ENCODE measurements around the gene TAF12.
"Not testable (repeated sequence)": the region's sequence is repeated elsewhere in the genome, so short reads cannot be mapped to it uniquely, and the experiment has no call there.

The TAF12 gene

DNA sequence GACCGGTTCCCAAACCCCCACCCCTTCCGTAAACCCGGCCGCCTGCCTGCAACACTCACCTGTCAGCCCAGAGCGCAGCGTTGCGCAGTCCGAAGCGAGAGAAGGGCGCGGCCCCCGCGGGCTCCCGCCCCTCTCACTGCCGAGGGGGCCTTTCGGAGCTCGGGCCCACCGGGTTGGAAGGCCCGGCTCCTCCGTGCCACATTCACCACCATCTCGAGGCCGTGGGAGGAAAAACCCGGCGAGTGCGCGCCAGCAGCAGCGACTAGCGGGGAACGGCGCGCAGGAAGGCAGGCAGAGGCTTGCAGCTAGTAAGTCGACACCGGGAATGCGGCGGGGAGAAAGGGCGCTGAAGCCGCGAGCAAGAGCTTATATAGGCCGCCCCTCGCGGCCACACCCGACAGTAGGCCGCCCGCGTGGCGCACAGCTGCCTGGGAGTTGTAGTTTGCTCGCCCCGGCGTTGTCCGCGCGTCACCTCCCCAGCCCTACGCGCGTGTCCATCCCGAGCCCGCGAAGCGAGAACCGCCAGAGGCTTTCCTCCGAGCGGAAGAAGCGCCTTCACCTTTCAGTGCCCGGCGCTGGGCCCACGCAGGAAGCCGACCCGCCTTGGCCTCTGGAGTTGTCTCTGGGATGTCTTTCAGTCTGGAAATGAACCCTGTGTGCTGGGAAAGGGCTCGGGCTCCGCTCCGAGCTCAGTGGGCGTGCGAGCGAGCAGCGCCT lies 61.2 kb downstream of the TAF12 start:
- DNase-seq (ENCODE audit: low spot score), result peak; percentile 95

DNA sequence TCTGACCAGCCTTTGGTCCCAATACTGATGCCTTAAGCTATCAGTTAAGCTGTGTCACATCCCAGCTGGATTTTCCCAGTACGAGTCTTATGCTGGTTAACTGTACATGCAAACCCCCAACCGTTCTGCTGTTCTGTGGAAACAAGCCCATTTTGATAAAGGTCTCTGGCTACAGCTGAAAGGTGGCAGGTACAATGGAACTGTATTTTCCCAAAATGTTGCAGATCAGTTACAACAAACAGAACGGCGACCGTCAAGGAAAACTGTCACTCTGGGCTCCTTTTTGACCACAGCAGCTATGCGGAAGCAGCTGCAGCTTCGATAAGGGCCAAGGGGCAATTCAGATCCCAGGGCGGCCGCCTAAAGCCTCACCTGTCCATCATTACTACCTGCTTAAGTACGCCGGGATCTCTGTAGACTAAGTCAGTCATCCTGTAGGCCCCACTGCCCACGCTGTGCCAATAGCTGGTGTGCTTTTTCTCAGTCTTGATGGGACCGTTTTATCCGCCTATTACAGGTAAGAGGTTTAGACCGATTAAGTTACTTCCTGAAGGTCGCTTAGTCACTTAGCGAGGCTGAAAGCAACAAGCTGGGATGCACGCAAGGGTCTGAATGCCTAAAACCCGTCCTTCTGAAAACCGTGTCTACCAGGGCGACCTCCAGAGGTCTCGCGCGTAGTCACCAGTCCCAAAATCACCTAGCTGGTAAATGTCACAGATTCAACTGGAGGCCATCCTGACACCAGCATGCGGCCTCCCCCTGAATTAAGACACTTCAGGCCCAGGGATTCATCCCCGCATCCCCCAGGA lies 61.9 kb downstream of the TAF12 start:
- peak; percentile 65 for DNase-seq (ENCODE audit: low spot score)

- DNase-seq (ENCODE audit: low spot score), result no peak
Observed at GRCh38 chr1:28579401-28579800, 63.5 kb downstream of the TAF12 start.

DNA sequence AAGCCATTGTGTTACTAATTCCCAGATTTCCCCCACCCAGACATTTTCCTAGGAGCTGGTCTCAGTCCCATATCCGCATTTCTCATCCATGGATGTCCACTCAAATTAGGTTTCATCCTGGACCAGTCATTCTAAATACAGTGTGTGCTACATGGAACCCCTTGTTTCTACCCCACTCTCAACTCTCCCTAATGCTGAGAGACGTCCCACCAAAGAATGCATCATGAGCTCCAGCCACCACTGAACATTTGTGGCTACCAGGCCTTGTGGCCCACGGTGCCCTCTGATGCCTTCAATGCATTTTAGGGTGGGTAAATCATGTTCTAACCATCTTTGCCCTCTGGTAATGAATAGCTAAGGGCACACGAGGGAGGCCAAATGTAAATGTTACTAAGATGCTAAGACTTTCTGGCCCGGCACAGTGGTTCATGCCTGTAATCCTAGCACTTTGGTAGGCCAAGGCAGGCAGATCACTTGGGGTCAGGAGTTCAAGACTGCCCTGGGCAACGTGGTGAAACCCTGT lies 64.1 kb downstream of the TAF12 start:
- DNase-seq (ENCODE audit: low spot score), result no peak

DNA sequence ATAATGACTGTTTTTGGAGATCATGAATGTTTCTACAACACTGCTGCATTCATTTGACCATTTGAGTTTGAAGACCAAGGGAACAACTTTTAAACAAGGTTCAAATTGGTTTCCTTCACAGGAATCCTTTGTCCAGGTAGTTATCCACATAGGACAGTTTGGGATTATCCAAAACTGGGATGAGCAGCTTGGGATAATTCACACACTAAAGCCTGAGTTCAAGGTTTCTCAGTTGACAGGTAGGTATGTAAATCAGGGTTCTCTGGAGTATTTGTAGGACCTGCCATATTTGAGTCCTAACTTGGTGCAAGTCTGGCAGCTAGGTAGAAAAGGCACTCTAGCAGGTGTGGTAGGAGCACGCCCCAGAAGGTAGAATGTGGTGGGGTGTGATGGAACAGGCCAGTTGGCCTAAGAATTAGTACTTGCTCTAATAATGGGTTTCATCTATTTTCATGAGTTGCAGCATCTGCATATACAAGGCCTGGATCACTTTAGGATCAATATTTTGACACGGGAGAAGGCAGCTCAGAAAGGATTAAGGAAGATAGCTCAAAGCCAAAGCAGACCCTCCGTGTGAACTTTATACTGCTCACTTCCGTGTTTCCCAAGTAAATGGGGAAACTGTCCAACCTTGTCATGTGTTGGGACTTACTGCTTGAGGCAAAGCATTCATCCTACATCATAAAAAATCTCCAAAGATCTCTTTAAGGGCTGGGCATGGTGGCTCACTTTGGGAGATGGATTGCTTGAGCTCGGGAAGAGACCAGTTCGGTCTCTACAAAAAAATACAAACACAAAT lies 64.9 kb downstream of the TAF12 start:
- no peak for DNase-seq (ENCODE audit: low spot score)

- no peak for DNase-seq (ENCODE audit: low spot score)
Observed at GRCh38 chr1:28577052-28577678, 65.7 kb downstream of the TAF12 start.

DNA sequence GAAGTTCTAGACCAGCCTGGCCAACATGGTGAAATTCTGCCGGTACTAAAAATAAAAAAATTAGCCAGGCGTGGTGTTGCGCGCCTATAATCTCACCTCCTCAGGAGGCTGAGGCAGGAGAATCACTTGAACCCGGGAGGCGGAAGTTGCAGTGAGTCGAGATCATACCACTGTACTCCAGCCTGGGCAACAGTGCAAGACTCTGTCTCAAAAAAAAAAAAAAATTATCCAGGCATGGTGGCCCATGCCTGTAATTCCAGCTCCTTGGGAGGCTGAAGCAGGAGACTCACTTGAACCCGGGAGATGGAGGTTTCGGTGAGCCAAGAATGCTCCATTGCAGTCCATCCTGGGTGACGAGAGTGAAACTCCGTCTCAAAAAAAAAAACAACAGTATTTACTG lies 69.3 kb downstream of the TAF12 start:
- DNase-seq (ENCODE audit: low spot score), result no peak

DNA sequence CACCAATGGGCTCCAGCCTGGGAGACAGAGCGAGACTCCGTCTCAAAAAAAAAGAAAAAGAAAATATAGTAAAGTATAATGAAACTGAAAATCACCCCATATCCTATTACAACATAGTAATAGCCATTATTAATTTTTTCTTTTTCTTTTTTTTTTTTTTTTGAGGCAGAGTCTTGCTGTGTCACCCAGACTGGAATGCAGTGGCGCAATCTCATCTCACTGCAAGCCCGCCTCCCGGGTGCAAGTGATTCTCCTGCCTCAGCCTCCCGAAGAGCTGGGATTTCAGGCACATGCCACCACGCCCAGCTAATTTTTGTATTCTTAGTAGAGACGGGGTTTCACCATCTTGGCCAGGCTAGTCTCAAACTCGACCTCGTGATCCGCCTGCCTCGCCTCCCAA lies 70.0 kb downstream of the TAF12 start:
- not testable (repeated sequence) for DNase-seq (ENCODE audit: low spot score)

GRCh38 chr1:28571911-28572310 lies 71.0 kb downstream of the TAF12 start:
- DNase-seq (ENCODE audit: low spot score), result no peak

DNA sequence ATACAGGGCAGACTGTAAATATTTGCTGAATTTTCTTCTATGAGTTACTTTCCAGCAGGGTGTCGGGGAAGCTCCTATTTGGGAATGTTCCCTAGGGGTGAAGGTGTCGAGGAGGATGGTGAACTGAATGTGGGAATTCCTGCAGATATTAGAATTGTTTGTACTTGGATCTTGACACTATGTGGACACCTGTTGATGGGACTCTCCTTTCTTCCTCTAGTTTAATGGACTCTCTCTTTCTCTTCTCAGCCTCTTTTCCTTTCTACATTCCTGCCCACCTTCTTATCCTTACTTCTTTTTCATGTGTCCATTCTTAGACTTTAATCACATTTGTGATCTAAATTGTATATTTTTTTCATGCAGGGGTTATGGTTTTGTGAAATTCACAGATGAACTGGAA lies 75.9 kb downstream of the TAF12 start:
- DNase-seq (ENCODE audit: low spot score), result no peak

DNA sequence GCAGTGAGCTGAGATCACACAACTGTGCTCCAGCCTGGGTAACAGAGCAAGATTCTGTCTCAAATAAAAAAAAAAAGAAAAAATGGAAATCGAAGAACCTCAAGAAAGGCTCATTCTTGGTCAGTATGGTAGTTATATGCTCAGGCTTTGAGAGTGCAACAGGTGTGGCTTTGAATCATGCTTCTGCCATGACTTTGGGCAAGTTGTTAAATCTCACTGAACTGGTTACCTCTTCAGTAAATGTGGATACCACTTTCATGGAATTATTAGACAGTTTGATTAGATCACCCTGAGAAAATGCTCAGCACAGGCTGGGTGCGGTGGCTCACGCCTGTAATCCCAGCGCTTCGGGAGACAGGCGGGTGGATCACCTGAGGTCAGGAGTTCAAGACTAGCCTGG lies 77.1 kb downstream of the TAF12 start:
- no peak for DNase-seq (ENCODE audit: low spot score)

- DNase-seq (ENCODE audit: low spot score), result no peak
Observed at GRCh38 chr1:28565040-28565439, 77.8 kb downstream of the TAF12 start.

DNA sequence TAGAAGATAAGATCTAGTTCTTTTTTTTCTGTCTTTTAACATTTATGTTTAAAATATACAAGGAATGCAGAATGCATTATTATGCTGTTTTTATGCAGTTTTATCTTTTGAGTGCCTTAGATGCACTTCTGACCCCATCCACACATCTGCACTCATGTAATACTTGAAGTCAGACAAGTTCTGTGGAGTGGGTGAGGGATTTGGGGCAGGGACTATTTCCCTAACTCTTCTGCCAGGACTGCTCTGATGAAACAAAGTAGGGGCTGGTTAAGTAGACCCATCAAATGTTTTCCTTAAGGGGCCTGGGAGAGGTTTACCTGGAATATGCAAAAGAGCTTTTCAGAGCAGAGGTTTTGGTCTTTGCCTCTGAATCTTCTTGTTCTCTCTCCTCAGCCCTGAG lies 78.6 kb downstream of the TAF12 start:
- no peak for DNase-seq (ENCODE audit: low spot score)

GRCh38 chr1:28560886-28561285 lies 82.0 kb downstream of the TAF12 start:
- DNase-seq (ENCODE audit: low spot score), result no peak
